HG03565 (cell line): ENCODE measurements around the gene CORO6.

Experiments used
- ATAC-seq: cut with Tn5 transposase; IDR thresholded peaks from one replicate; pipeline ENCODE4 v1.9.1; 2021; ENCODE audit warnings: mild to moderate bottlenecking, moderate library complexity; ENCODE audit not compliant: unreplicated experiment

The CORO6 gene

GRCh38 chr17:29613856-29614255 lies 8.9 kb downstream of the CORO6 start:
- ATAC-seq, result no peak

- ATAC-seq, result peak; percentile 37
Observed at GRCh38 chr17:29613352-29613837, 9.3 kb downstream of the CORO6 start.

- ATAC-seq, result no peak
Observed at GRCh38 chr17:29612404-29613280, 10.1 kb downstream of the CORO6 start.

- ATAC-seq, result no peak
Observed at GRCh38 chr17:29612094-29612403, 10.7 kb downstream of the CORO6 start.

- ATAC-seq, result no peak
Observed at GRCh38 chr17:29611351-29612093, 11.2 kb downstream of the CORO6 start.

GRCh38 chr17:29610395-29610794 lies 12.3 kb downstream of the CORO6 start:
- ATAC-seq, result no peak

- no peak for ATAC-seq
Observed at GRCh38 chr17:29608986-29609385, 13.7 kb downstream of the CORO6 start.

GRCh38 chr17:29607557-29608195 lies 15.0 kb downstream of the CORO6 start:
- no peak for ATAC-seq

GRCh38 chr17:29603109-29603674 lies 19.5 kb downstream of the CORO6 start:
- no peak for ATAC-seq

GRCh38 chr17:29597361-29598172 lies 25.1 kb downstream of the CORO6 start:
- ATAC-seq, result no peak

GRCh38 chr17:29596811-29597210 lies 25.9 kb downstream of the CORO6 start:
- no peak for ATAC-seq

- ATAC-seq, result no peak
Observed at GRCh38 chr17:29595943-29596774, 26.6 kb downstream of the CORO6 start.

GRCh38 chr17:29595107-29595942 lies 27.4 kb downstream of the CORO6 start:
- no peak for ATAC-seq

GRCh38 chr17:29594519-29595090 lies 28.1 kb downstream of the CORO6 start:
- no peak for ATAC-seq

GRCh38 chr17:29593591-29594518 lies 28.9 kb downstream of the CORO6 start:
- no peak for ATAC-seq

GRCh38 chr17:29592850-29593551 lies 29.7 kb downstream of the CORO6 start, which contains the start of gene ANKRD13B:
TSS of gene ANKRD13B (plus strand) at chr17:29593132. CDS start at chr17:29593622, 490 bp downstream.
- no peak for ATAC-seq
